ENCODE measurements around the gene WDR41.
"Not testable (repeated sequence)": the region's sequence is repeated elsewhere in the genome, so short reads cannot be mapped to it uniquely, and the experiment has no call there.

DNA sequence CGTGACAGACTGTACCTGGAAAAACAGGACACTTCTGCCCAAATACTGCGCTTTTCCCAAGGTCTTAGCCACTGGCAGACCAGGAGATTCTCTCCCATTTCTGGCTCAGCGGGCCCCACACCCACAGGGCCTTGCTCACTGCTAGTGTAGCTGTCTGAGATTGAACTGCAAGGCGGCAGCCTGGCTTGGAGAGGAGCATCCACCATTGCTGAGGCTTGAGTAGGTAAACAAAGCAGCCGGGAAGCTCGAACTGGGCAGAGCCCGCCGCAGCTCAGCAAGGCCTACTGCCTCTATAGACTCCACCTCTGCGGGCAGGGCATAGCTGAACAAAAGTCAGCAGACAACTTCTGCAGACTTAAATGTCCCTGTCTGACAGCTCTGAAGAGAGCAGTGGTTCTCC is 9.0 kb upstream of the WDR41 start:
- TF ChIP-seq EZH2 (IDR thresholded peaks at IDR 0.05; ENCODE audit: insufficient read depth, poor library complexity, severe bottlenecking); EZH2phosphoT487 (IDR thresholded peaks at IDR 0.05; ENCODE audit: insufficient read depth, low read depth): not testable (repeated sequence)
